Skeletal muscle satellite cell (primary cell): ENCODE results near the gene CAVIN4.
A peak's percentile ranks its signal among the peaks of the same experiment; 100 is the strongest.

Experiments used
- H3K27me3 ChIP-seq: 2 replicates; pipeline ENCODE4 v1.7.0; 2013; ENCODE audit warnings: low read length; ENCODE audit not compliant: control insufficient read depth, insufficient read depth
- H3K36me3 ChIP-seq: 2 replicates; pipeline ENCODE4 v1.7.0; 2013; ENCODE audit warnings: mild to moderate bottlenecking, control low read depth, low read length; ENCODE audit not compliant: insufficient read depth
- H3K4me1 ChIP-seq: 2 replicates; pipeline ENCODE4 v1.7.0; 2013; ENCODE audit warnings: low read length; ENCODE audit not compliant: control insufficient read depth, insufficient read depth
- H3K4me2 ChIP-seq: 2 replicates; pipeline ENCODE4 v1.7.0; 2013; ENCODE audit warnings: mild to moderate bottlenecking, low read length
- H3K4me3 ChIP-seq: 2 replicates; pipeline ENCODE4 v1.7.0; 2013; ENCODE audit warnings: low read length
- H3K9ac ChIP-seq: 2 replicates; pipeline ENCODE4 v1.7.0; 2013; ENCODE audit warnings: mild to moderate bottlenecking, low read depth, low read length, moderate library complexity
- H3K9me3 ChIP-seq: replicated peaks from 2 replicates; pipeline ENCODE4 v1.7.0; 2013; ENCODE audit warnings: mild to moderate bottlenecking, control low read depth, low read length

The CAVIN4 gene

DNA sequence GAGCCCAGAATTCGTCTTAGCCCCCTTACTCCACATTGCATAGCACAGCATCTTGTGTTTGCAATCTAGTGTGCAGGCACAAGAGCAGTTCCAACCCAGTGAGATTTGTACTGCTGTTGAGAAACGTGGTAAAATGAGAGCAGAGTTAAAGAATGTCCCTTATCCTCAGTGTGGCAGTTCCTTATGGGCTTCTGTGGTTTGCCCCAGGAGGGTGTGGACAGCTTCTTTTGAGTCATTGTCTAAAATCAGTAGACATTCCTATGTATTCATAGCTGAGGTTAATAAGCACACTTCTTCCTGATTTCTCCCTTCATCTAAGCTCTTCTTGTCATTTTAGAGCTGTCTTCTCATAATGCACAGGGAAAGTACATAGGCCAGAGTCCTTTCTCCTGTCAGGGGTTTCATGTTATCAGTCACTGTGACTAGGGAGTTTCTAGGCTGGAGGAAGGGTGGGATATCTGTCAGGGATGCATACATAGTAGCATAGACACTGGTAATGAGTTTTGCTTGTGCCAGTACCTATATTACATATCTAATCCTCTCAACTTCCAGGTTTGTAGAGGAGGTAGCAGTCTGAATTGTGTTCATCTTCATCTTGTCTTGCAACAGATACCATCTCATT lies 2.0 kb upstream of the CAVIN4 start:
- peak overlapping the region; percentile 50 for H3K9ac ChIP-seq
- H3K27me3 ChIP-seq, result no peaks in the 10 kb centered on the region
- no peaks in the 10 kb centered on the region for H3K9me3 ChIP-seq
- H3K4me3 ChIP-seq, result peak overlapping the region; percentile 21
- H3K36me3 ChIP-seq, result no peaks in the 10 kb centered on the region
- peak overlapping the region; percentile 39 for H3K4me2 ChIP-seq
- peaks cover 64% of the 10 kb centered on the region for H3K4me1 ChIP-seq

DNA sequence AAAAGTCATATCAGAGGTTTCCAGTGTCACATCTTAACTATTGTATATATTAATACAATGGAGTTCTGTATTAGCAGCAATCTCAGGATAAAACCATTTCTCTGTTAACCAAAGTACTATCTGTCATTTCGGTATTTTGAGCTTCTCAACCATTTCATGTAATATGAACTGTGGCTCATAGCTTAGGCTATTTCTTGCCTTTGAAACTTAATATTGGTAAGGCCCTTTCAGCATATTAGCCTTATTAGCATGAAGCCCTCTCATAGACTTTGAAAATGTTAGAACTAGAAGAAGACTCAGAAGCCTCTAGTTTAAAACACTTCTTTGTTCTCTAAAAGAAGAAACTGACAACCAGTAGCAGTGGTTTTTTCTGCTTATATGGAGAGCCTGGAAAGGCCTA lies 731 bp downstream of the CAVIN4 start:
- Histone ChIP-seq H3K36me3 (no peaks in the 10 kb centered on the region), H3K4me2 (peak overlapping the region; percentile 37), H3K4me1 (peaks cover 79% of the 10 kb centered on the region), H3K9ac (peak overlapping the region; percentile 39), H3K9me3 (no peaks in the 10 kb centered on the region), H3K4me3 (peak overlapping the region; percentile 59), H3K27me3 (no peaks in the 10 kb centered on the region)

DNA sequence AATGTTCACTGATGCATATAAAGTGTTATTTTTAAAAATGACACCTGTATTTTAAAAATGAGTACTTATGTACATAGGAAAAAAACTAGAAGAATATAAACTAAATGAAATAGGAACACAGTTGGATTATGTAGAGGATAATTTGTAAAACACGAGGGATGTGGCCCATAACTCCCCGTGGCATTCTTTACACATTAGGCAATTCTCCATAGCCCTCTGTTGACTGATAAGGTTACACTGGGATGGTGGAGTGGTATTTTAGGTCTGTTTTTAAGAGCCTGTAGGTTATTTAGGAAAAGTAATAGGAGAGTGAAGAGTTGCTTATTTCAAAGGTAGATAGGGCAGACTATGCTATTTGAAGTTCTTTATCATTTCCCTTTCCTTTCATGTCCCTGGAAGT lies 1.8 kb downstream of the CAVIN4 start:
- H3K4me2 ChIP-seq, result peak overlapping the region; percentile 37
- H3K4me1 ChIP-seq, result peaks cover 71% of the 10 kb centered on the region
- H3K9me3 ChIP-seq, result no peaks in the 10 kb centered on the region
- H3K27me3 ChIP-seq, result no peaks in the 10 kb centered on the region
- no peaks in the 10 kb centered on the region for H3K36me3 ChIP-seq
- H3K4me3 ChIP-seq, result peak overlapping the region; percentile 46
- H3K9ac ChIP-seq, result peak overlapping the region; percentile 39

- Histone ChIP-seq H3K9ac (peak overlapping the region; percentile 39), H3K4me1 (peaks cover 65% of the 10 kb centered on the region), H3K4me2 (peak overlapping the region; percentile 37), H3K36me3 (no peaks in the 10 kb centered on the region), H3K4me3 (peak overlapping the region; percentile 46), H3K9me3 (no peaks in the 10 kb centered on the region), H3K27me3 (no peaks in the 10 kb centered on the region)
Observed at GRCh38 chr9:100580257-100580656, 2.4 kb downstream of the CAVIN4 start.

DNA sequence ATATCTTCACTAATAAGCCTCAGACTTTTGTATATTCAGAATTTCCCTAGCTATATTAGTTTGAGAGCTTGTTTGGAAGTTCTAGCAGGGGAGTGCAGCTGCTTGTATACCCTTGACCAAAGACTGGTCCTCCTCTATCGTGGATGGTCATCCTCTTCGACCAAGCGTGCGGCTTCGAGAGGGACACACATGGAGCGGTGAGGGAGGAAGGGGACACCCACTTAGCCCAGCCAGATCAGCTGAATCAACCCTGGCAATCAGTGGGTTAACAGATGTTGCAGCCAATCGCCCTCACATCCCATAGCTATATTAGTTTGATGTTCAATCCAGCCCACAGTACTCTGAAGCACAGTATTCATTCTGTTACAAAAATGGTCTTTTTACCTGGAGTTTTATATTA lies 3.2 kb downstream of the CAVIN4 start:
- Histone ChIP-seq H3K27me3 (no peaks in the 10 kb centered on the region), H3K9me3 (no peaks in the 10 kb centered on the region), H3K4me3 (no peak overlapping the region), H3K4me1 (peaks cover 57% of the 10 kb centered on the region), H3K4me2 (no peak overlapping the region), H3K9ac (no peak overlapping the region), H3K36me3 (no peaks in the 10 kb centered on the region)

DNA sequence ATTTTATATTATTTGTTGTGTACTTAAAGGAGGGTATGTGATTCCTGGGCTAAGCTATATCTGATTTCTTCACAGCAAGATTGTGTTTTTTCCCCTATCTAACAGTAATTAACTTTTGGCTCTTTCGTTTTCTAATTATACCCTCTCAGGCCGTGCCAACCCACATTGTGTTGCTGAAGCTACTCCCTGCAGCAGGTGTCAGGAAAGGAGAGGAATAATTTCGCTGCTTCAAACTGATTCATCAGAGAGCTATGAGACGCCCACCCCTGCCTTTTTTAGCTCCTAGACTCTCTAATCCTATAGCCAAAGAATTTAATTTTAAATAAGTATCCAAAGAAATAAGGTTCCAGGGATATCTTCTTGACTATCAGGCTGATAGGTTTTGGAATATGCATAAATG lies 3.8 kb downstream of the CAVIN4 start:
- H3K4me3 ChIP-seq, result no peak overlapping the region
- H3K9ac ChIP-seq, result no peak overlapping the region
- no peaks in the 10 kb centered on the region for H3K9me3 ChIP-seq
- H3K4me2 ChIP-seq, result no peak overlapping the region
- H3K4me1 ChIP-seq, result peaks cover 51% of the 10 kb centered on the region
- H3K27me3 ChIP-seq, result no peaks in the 10 kb centered on the region
- no peaks in the 10 kb centered on the region for H3K36me3 ChIP-seq

GRCh38 chr9:100583014-100583802 lies 5.3 kb downstream of the CAVIN4 start:
- Histone ChIP-seq H3K36me3 (no peaks in the 10 kb centered on the region), H3K27me3 (no peaks in the 10 kb centered on the region), H3K9ac (no peak overlapping the region), H3K9me3 (no peaks in the 10 kb centered on the region), H3K4me2 (no peak overlapping the region), H3K4me1 (peaks cover 48% of the 10 kb centered on the region), H3K4me3 (no peak overlapping the region)

DNA sequence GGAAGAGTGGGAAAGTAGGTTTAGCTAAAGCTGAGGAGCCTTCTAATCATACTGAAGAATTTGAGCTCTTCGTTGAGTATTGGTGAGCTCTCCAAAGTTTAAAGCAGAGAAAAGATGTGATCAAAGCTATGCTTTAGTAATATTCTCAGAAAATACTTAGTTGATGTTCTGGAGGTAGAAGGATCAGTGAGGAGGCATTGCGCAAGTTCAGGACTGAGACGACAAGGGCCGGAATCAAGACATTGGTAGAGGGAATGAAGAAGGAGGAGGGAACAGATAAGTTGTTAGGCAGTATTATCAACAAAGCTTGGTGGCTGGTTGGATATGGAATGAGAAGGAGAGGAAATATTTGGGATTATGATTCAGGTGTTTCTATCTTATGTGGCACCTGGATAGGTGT lies 7.1 kb downstream of the CAVIN4 start:
- H3K9me3 ChIP-seq, result no peaks in the 10 kb centered on the region
- H3K4me1 ChIP-seq, result peaks cover 41% of the 10 kb centered on the region
- H3K4me3 ChIP-seq, result no peak overlapping the region
- H3K9ac ChIP-seq, result no peak overlapping the region
- H3K27me3 ChIP-seq, result no peaks in the 10 kb centered on the region
- no peaks in the 10 kb centered on the region for H3K36me3 ChIP-seq
- no peak overlapping the region for H3K4me2 ChIP-seq

- H3K4me1 ChIP-seq, result peaks cover 42% of the 10 kb centered on the region
- H3K4me3 ChIP-seq, result no peak overlapping the region
- H3K9me3 ChIP-seq, result no peaks in the 10 kb centered on the region
- no peak overlapping the region for H3K4me2 ChIP-seq
- no peaks in the 10 kb centered on the region for H3K36me3 ChIP-seq
- no peak overlapping the region for H3K9ac ChIP-seq
- H3K27me3 ChIP-seq, result no peaks in the 10 kb centered on the region
Observed at GRCh38 chr9:100586093-100586492, 8.2 kb downstream of the CAVIN4 start.

- peaks cover 35% of the 10 kb centered on the region for H3K4me1 ChIP-seq
- no peaks in the 10 kb centered on the region for H3K9me3 ChIP-seq
- H3K9ac ChIP-seq, result no peak overlapping the region
- no peak overlapping the region for H3K4me2 ChIP-seq
- no peaks in the 10 kb centered on the region for H3K36me3 ChIP-seq
- no peaks in the 10 kb centered on the region for H3K27me3 ChIP-seq
- H3K4me3 ChIP-seq, result no peak overlapping the region
Observed at GRCh38 chr9:100587375-100587774, 9.5 kb downstream of the CAVIN4 start.

GRCh38 chr9:100589582-100589981 lies 11.7 kb downstream of the CAVIN4 start:
- Histone ChIP-seq H3K4me1 (peaks cover 29% of the 10 kb centered on the region), H3K4me2 (no peak overlapping the region), H3K27me3 (no peaks in the 10 kb centered on the region), H3K36me3 (no peaks in the 10 kb centered on the region), H3K9ac (no peak overlapping the region), H3K9me3 (no peaks in the 10 kb centered on the region), H3K4me3 (no peak overlapping the region)

- Histone ChIP-seq H3K4me3 (no peak overlapping the region), H3K4me1 (peaks cover 29% of the 10 kb centered on the region), H3K36me3 (no peaks in the 10 kb centered on the region), H3K9me3 (no peaks in the 10 kb centered on the region), H3K27me3 (no peaks in the 10 kb centered on the region), H3K4me2 (no peak overlapping the region), H3K9ac (no peak overlapping the region)
Observed at GRCh38 chr9:100590481-100590880, 12.6 kb downstream of the CAVIN4 start.
